GM12878 (cell line): ENCODE results near the gene TRIM72. TPM values are rescaled to one million over a fixed set of nuclear protein-coding genes. Genes with fewer than 3 reads are reported as not detected.

Experiments
- ATAC-seq: fragments of 200-7000 bp; cut with Tn5 transposase; 3 replicates; pipeline ENCODE4 v1.9.1; 2020; ENCODE audit warnings: mild to moderate bottlenecking, moderate library complexity
- BruUV-seq: library from RNA; stranded (reverse); fragments of 400-500 nt; replicated peaks from 2 replicates; lab custom pipeline; 2021; lab: Mats Ljungman, UMichigan
- CTCF ChIA-PET: fragments of 300-600 bp; sonication (Branson Sonifier 250); formaldehyde crosslinking; extraction: SDS; loops from one replicate; lab custom pipeline; 2021; ENCODE audit warnings: inconsistent platforms; lab: Yijun Ruan, JAX
- POLR2A ChIA-PET: fragments of 350-600 bp; formaldehyde crosslinking; extraction: SDS; loops from one replicate; lab custom pipeline; 2021; ENCODE audit warnings: inconsistent platforms; lab: Charles Lee
- RAD21 ChIA-PET: fragments of 300-600 bp; sonication (Branson Sonifier 250); formaldehyde crosslinking; loops from one replicate; lab custom pipeline; 2023; ENCODE audit warnings: antibody characterized with exemption; ENCODE audit not compliant: unreplicated experiment; lab: Charles Lee
- SMC1A ChIA-PET: fragments of 300-600 bp; sonication (Branson Sonifier 250); formaldehyde crosslinking; loops from one replicate; lab custom pipeline; 2023; ENCODE audit not compliant: unreplicated experiment, uncharacterized antibody; lab: Charles Lee
- DNase-seq: peaks from one replicate; pipeline ENCODE4 v3.0.0-alpha.2; 2011; ENCODE audit warnings: low read depth, low spot score
- FAIRE-seq: peaks from 3 replicates; lab custom pipeline; 2011; peaks lifted over from hg19 to GRCh38; lab: Jason Lieb, UNC
- H2AFZ ChIP-seq: 2 replicates; pipeline ENCODE4 v1.6.0; 2011; ENCODE audit warnings: low read depth, low read length, control low read depth; ENCODE audit not compliant: control insufficient read depth
- H3K27ac ChIP-seq: 2 replicates; pipeline ENCODE4 v1.5.1; 2011; ENCODE audit warnings: control low read depth; ENCODE audit not compliant: control insufficient read depth, insufficient read depth
- H3K27me3 ChIP-seq, 2 experiments: replicated peaks in 1 of 2; 2 replicates each; pipeline versions ENCODE4 v1.6.0 to v1.6.1; 2011; ENCODE audit warnings: low read length in 1 of 2; ENCODE audit not compliant: control insufficient read depth in 2 of 2, insufficient read depth in 2 of 2
- H3K36me3 ChIP-seq, 2 experiments: 2 replicates each; pipeline ENCODE4 v1.5.1; 2011; ENCODE audit warnings: low read length in 1 of 2; ENCODE audit not compliant: control insufficient read depth in 2 of 2, insufficient read depth in 2 of 2
- H3K4me1 ChIP-seq: 2 replicates; pipeline ENCODE4 v1.6.1; 2011; ENCODE audit warnings: mild to moderate bottlenecking, low read length, moderate library complexity, mixed read lengths; ENCODE audit not compliant: control insufficient read depth, insufficient read depth
- H3K4me2 ChIP-seq: 2 replicates; pipeline ENCODE4 v1.6.0; 2011; ENCODE audit warnings: control low read depth; ENCODE audit not compliant: control insufficient read depth, insufficient read depth
- H3K4me3 ChIP-seq: fragments of 200-600 bp; sonication (generic); 2 replicates; pipeline ENCODE4 v1.5.1; 2016
- H3K79me2 ChIP-seq: 2 replicates; pipeline ENCODE4 v1.6.0; 2011; ENCODE audit warnings: low read length; ENCODE audit not compliant: control insufficient read depth, insufficient read depth
- H3K9ac ChIP-seq: 2 replicates; pipeline ENCODE4 v1.8.0; 2011; ENCODE audit warnings: low read length, control low read depth, mixed read lengths; ENCODE audit not compliant: control insufficient read depth, insufficient read depth
- H3K9me3 ChIP-seq: replicated peaks from 3 replicates; pipeline ENCODE4 v1.5.1; 2011; ENCODE audit warnings: mild to moderate bottlenecking, low read length; ENCODE audit not compliant: control insufficient read depth, insufficient read depth
- H4K20me1 ChIP-seq: 2 replicates; pipeline ENCODE4 v1.6.0; 2011; ENCODE audit not compliant: control insufficient read depth, insufficient read depth
- CHD1 ChIP-seq: IDR thresholded peaks from 2 replicates; pipeline ENCODE4 v1.6.1; 2012; ENCODE audit warnings: low read depth, low read length, improper control_type of control experiment
- NKRF ChIP-seq: fragments of 450-650 bp; conservative IDR thresholded peaks from 2 replicates; pipeline ENCODE4 v1.6.1; 2017; ENCODE audit warnings: mild to moderate bottlenecking, moderate library complexity
- RBBP5 ChIP-seq: fragments of 200-600 bp; sonication (generic); conservative IDR thresholded peaks from 2 replicates; pipeline ENCODE4 v1.6.1; 2016
- RELA ChIP-seq: fragments of 450-650 bp; IDR thresholded peaks from 2 replicates; pipeline ENCODE4 v1.8.0; 2014; ENCODE audit warnings: borderline replicate concordance; ENCODE audit not compliant: partially characterized antibody
- RUNX3 ChIP-seq: IDR thresholded peaks from 2 replicates; pipeline ENCODE4 v1.6.1; 2012; ENCODE audit warnings: low read length, inconsistent platforms
- SREBF1 ChIP-seq: IDR thresholded peaks from 2 replicates; pipeline ENCODE4 v1.6.1; 2012; ENCODE audit warnings: mild to moderate bottlenecking, low read length
- STAT3 ChIP-seq: IDR thresholded peaks from 2 replicates; pipeline ENCODE4 v1.6.1; 2011; ENCODE audit warnings: low read depth, low read length, improper control_type of control experiment
- ZBTB11 ChIP-seq: fragments of 450-650 bp; formaldehyde crosslinking; IDR thresholded peaks from 2 replicates; pipeline ENCODE4 v1.5.0; 2022; ENCODE audit warnings: mild to moderate bottlenecking, missing genetic modification characterization
- WGBS: methylation state at CpG from one replicate; pipeline ENCODE4 v1.1.6; 2016; ENCODE audit warnings: low lambda C conversion rate; ENCODE audit not compliant: insufficient replicate concordance, insufficient coverage; ENCODE audit errors: missing lambda C conversion rate; 5-methylcytosine and 5-hydroxymethylcytosine counted together
- in situ Hi-C: fragments of 300-500 bp; cut with MboI; formaldehyde crosslinking; loops from 9 replicates; pipeline ENCODE4 v1.14.3; 2018; ENCODE audit warnings: mixed read lengths
- intact Hi-C: fragments of 100-400 bp; cut with micrococcal nuclease; formaldehyde crosslinking; loops from one replicate; pipeline ENCODE4 v1.14.2; 2022; ENCODE audit not compliant: unreplicated experiment
- polyA plus RNA-seq, 11 experiments: library from polyadenylated mRNA; depleted of rRNA in 4 of 11; unstranded in 6 of 11; stranded (reverse) in 5 of 11; fragments of >200 nt; fragmentation: Nextera tagmentation in 4 of 11; fragmentation: Illumina TruSeq in 1 of 11; extraction: Ambion mirVana in 4 of 11; extraction: Trizol in 1 of 11; gene quantifications; 1 replicate in 1 of 11; 2 replicates in 10 of 11; pipeline versions ENCODE4 v1.2.1 to v1.2.3, GENCODE V29; 2011 to 2016; ENCODE audit warnings: inconsistent platforms in 2 of 11, missing spikeins in 2 of 11, low read depth in 1 of 11
- total RNA-seq, 4 experiments: library from RNA; depleted of rRNA in 3 of 4; stranded (reverse); fragments of >200 nt in 3 of 4; fragmentation: Illumina TruSeq in 1 of 4; extraction: Trizol in 1 of 4; gene quantifications; 2 replicates each; pipeline versions ENCODE4 v1.2.1 to v1.2.3, GENCODE V29; 2013 to 2021

TRIM72 gene
- total and polyA plus RNA-seq, 10 of the 15 experiments (the other 5 are each of a cell fraction or from before 2014, with no cell fraction given), result 0.03 to 1.2 (median 0.23) TPM; not detected in 1

GRCh38 chr16:31253642-31254045, 39.7 kb downstream of the TRIM72 start:
- no peaks in the 10 kb centered on the region for H4K20me1 ChIP-seq
- 8% methylated on average over 5 of the region's 5 CpGs for WGBS
- H3K79me2 ChIP-seq, result no peaks in the 10 kb centered on the region
- ATAC-seq (peak; percentile 27; the same call in 1 of the 3 replicates), FAIRE-seq (peak; percentile 49), DNase-seq (no peak)
- H3K9me3 ChIP-seq, result no peaks in the 10 kb centered on the region
- no TSS peak for BruUV-seq
- peak overlapping the region; percentile 8 for H2AFZ ChIP-seq
- POLR2A ChIA-PET, result no interaction called here
- H3K4me2 ChIP-seq, result peak overlapping the region; percentile 22; the same call in 1 of the 2 replicates
- RAD21 ChIA-PET, result interaction anchor here (0.8 kb wide), 1 partner anchor 31 kb away, joined by 3 read pairs; no protein-coding TSS in a partner anchor
- H3K4me3 ChIP-seq, result no peak overlapping the region
- peaks cover 4% of the 10 kb centered on the region; the same call in 1 of the 2 replicates for H3K4me1 ChIP-seq
- in situ Hi-C loops, result no loop called here
- H3K36me3 ChIP-seq, result no peaks in the 10 kb centered on the region
- H3K9ac ChIP-seq, result no peak overlapping the region
- SMC1A ChIA-PET, result interaction anchor here (0.9 to 1.4 kb wide), 3 partner anchors 9 to 51 kb away, joined by 3 read pairs; partner anchors contain the start of gene PYCARD
- H3K27ac ChIP-seq, result no peak overlapping the region
- intact Hi-C loops, result no loop called here
- CTCF ChIA-PET, result interaction anchor here (0.6 kb wide), 1 partner anchor 127 kb away, joined by 5 read pairs; no protein-coding TSS in a partner anchor
- TF ChIP-seq STAT3 (no peak), SREBF1 (no peak), ZBTB11 (CRISPR knock-in tag) (no peak), RBBP5 (no peak), RUNX3 (no peak), NKRF (no peak), CHD1 (no peak), RELA (no peak)
- H3K27me3 ChIP-seq, result no peaks in the 10 kb centered on the region
